ENCODE measurements around the gene DERA. TPM values are rescaled to one million over a fixed set of nuclear protein-coding genes. Genes with fewer than 3 reads are reported as not detected.

Gene DERA
- total RNA-seq, 2 experiments from 2014 or later: 6.2 to 7.2 TPM

GRCh38 chr12:16086942-16087341, 175.8 kb downstream of the DERA start:
- TF ChIP-seq CTCF (IDR thresholded peaks at IDR 0.05): no peak
- Mint-ChIP-seq H3K4me1 (ENCODE audit: low read depth) (no peaks in the 10 kb centered on the region), H3K9me3 (no peaks in the 10 kb centered on the region), H3K4me3 (no peak overlapping the region), H3K27me3 (no peaks in the 10 kb centered on the region), H3K36me3 (ENCODE audit: low read depth) (no peaks in the 10 kb centered on the region), H3K27ac (no peak overlapping the region)
- CTCF ChIA-PET: interaction anchor here (0.6 kb wide), 1 partner anchor 8 kb away, joined by 3 read pairs; no protein-coding TSS in a partner anchor
- Histone ChIP-seq H3K4me1 (ENCODE audit: insufficient read depth, low read length) (no peaks in the 10 kb centered on the region), H3K4me3 (ENCODE audit: low read length) (no peak overlapping the region), H3K27ac (ENCODE audit: low read depth in 1 of 2, low read length in 2 of 2) (no peak overlapping the region), H3K9me3 (ENCODE audit: control insufficient read depth in 1 of 2, insufficient read depth in 1 of 2, low read length in 2 of 2) (peaks cover 0 to 5% of the 10 kb centered on the region in 2 experiments), H3K36me3 (ENCODE audit: insufficient read depth, low read length) (no peaks in the 10 kb centered on the region), H3K27me3 (ENCODE audit: control insufficient read depth in 1 of 2, insufficient read depth in 2 of 2, low read length in 2 of 2) (no peaks in the 10 kb centered on the region)
- POLR2A ChIA-PET: no interaction called here
- no peak for ATAC-seq (ENCODE audit: poor library complexity)
- no peak for DNase-seq
- intact Hi-C loops (cut with DNase I, micrococcal nuclease): no loop called here

Other genes with a start within 250 kb of the DERA start
- gene EPS8, start 121.9 kb upstream of the DERA start, total RNA-seq: 1 to 10 TPM in 1 of 2 experiments, under 1 TPM in 1; 0.80 to 1.1 TPM
- 100 to 1,000 TPM; 138 to 140 TPM for gene STRAP, start 28.9 kb upstream of the DERA start, total RNA-seq